Right lobe of liver (tissue), 4 donors: ENCODE data around the gene MAST3.

Experiments
- CTCF ChIP-seq, 4 donors: fragments of 200-600 bp in 3 of 4; fragments of 450-650 bp in 1 of 4; IDR thresholded peaks; one replicate each; pipeline versions ENCODE4 v1.5.1 to v1.8.0; 2016 to 2022; ENCODE audit warnings: antibody characterized with exemption in 4 of 4, mild to moderate bottlenecking in 2 of 4
- POLR2A ChIP-seq: fragments of 450-650 bp; IDR thresholded peaks from one replicate; pipeline ENCODE4 v1.6.1; 2017; ENCODE audit warnings: antibody characterized with exemption, mild to moderate bottlenecking
- donor health status: DM: no; HTN: no; CAD: no.
- donor health status: DM: no; HTN: no; CAD: no.
- donor health status: DM: no; HTN: yes; CAD: no.

- no peak for TF ChIP-seq CTCF (IDR thresholded peaks at IDR 0.05)
- no peak for TF ChIP-seq POLR2A
Measured at GRCh38 chr19:18057557-18057956, 40.0 kb upstream of the MAST3 start.
